GM21576 (cell line): ENCODE results near the gene KDM4C.
A peak's percentile ranks its signal among the peaks of the same experiment; 100 is the strongest.
"Not testable (repeated sequence)": the region's sequence is repeated elsewhere in the genome, so short reads cannot be mapped to it uniquely, and the experiment has no call there.

Experiments used
- ATAC-seq: cut with Tn5 transposase; IDR thresholded peaks from one replicate; pipeline ENCODE4 v1.9.1; 2021; ENCODE audit warnings: mild to moderate bottlenecking, moderate library complexity; ENCODE audit not compliant: unreplicated experiment

The KDM4C gene

GRCh38 chr9:6926436-6926835 is 168.7 kb downstream of the KDM4C start:
- ATAC-seq = no peak

- ATAC-seq = no peak
These were observed 170.1 kb downstream of the KDM4C start for GRCh38 chr9:6927838-6928237.

GRCh38 chr9:6928863-6929262 is 171.1 kb downstream of the KDM4C start:
- no peak for ATAC-seq

- ATAC-seq = no peak
These were observed 171.9 kb downstream of the KDM4C start for GRCh38 chr9:6929441-6930215.

GRCh38 chr9:6930827-6931226 is 173.1 kb downstream of the KDM4C start:
- ATAC-seq = no peak

GRCh38 chr9:6931913-6932312 is 174.1 kb downstream of the KDM4C start:
- ATAC-seq = no peak

- no peak for ATAC-seq
These were observed 178.3 kb downstream of the KDM4C start for GRCh38 chr9:6936103-6936502.

DNA sequence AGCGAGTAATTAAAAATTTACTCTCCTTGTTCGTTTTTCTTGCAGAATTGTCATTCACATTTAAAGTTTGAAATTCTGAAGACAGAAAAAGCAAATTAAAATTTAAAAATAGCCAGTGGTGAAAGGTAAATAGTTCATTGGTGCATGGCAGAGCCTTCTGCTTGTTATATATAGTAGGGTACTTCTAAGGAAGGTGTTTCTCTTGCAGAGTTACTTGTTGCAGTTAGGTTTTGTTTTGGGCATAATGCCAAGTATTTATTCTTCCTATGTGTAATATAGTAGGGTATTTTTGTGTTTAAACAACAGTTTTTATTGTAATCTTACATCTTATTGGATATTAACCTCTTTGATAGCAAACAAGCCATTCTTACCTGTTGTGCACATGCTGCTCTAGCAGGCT is 179.4 kb downstream of the KDM4C start:
- no peak for ATAC-seq

GRCh38 chr9:6938447-6938846 is 180.7 kb downstream of the KDM4C start:
- no peak for ATAC-seq

DNA sequence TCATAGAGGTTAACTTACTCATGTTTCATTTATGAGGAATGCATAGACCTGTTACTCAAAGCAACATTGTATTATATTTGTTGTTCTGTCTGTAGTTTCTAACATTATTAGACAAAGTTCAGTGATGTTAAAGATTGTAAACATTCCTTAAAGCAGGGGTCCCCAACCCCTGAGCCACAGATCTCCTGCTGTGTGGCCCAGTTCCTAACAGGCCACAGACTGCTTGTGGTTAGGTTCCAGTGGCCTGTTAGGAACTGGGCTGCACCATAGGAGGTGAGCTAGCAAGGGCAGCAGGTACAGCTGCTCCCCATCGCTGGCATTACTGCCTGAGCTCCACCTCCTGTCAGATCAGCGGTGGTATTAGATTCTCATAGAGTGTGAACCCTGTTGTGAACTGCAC is 181.1 kb downstream of the KDM4C start:
- ATAC-seq = no peak

DNA sequence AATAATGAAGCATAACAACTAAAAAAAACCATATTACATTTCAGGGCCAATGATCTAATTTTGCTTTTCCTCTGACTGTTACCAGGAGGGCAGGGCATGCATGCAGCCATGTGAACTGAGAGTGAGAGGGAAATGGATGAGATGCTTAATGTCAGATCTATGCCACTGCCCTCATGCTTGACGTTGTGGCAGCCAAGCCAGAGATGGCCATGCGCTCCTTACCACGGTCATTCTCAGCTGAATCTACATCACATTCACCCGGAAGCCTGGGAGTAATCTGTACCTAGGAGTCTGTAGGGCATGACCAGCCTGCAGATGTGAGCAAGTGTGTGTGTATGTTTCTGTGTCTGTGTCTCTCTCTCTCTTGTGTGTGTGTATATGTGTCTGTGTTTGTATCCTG is 183.7 kb downstream of the KDM4C start:
- no peak for ATAC-seq

DNA sequence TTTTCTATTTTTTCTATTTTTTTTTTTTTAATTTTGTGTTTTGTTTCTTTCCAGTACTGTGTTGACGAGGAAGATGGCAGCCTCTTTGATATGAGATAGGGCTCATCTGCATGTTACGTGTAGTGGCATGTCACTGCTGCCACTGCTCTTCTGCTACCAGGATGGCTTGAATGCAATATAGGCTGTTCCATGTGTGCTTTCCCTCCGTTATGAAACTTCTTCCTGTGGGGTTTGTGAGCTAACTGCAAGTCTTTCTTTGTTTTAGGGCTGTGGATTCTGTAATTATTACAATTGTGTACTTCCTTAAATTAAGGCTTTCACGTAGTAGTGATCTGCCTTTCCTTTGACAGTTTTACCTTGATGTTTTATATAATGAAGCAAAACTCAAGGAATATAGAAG is 184.6 kb downstream of the KDM4C start:
- no peak for ATAC-seq

- no peak for ATAC-seq
These were observed 185.5 kb downstream of the KDM4C start for GRCh38 chr9:6943293-6943692.

DNA sequence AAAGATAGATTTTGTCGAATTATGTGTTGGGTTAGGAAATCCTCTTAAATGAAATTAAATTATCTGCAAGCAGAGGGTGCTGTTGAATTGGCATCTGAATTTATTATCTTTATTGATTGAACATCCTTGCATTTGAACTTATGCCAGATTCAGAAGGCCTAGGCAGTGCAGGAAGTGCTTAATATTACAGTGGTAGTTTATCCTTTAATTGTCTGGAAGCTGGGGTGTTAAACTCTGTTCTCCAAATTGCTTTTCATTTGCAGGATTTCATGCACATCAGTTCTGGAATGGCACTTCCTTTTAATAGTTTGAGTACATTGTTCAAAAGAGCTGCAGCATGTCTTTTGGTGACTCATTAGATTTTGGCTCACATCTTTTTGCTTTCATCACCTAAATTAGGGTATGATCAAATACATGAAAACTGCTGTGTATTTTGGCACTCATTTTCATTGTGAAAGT is 186.3 kb downstream of the KDM4C start:
- no peak for ATAC-seq

- ATAC-seq = no peak
These were observed 187.1 kb downstream of the KDM4C start for GRCh38 chr9:6944896-6945295.

- no peak for ATAC-seq
These were observed 188.0 kb downstream of the KDM4C start for GRCh38 chr9:6945816-6946215.

DNA sequence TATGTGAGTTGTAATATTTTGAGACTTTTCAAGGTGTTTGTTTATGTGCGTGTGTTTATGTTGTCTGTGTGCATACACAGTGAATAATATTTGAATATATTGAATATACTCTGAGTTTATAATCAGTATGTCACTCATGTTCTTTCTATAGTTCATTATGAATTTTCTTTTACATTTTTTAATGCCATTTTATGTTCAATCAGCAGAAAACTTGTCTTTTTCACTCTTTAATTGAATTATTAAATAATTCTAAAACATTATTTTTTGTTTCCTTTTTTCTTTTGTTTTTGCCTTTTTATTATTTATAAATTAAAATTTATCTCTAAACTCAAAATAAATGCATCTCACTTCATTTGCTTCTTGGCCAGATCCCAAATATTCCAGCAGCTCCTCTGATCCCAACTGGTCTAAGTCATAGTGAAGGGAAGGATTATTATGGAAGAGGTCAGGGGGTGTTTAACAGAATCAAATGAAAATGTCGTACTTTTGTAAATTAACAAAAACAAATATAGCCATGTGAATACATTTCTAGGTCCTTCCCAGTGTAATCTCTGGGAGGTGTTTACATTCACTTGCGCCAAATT is 188.9 kb downstream of the KDM4C start:
- no peak for ATAC-seq

- not testable (repeated sequence) for ATAC-seq
These were observed 191.1 kb downstream of the KDM4C start for GRCh38 chr9:6948921-6949320.

- ATAC-seq = peak; percentile 83
These were observed 197.6 kb downstream of the KDM4C start for GRCh38 chr9:6955251-6955921.

DNA sequence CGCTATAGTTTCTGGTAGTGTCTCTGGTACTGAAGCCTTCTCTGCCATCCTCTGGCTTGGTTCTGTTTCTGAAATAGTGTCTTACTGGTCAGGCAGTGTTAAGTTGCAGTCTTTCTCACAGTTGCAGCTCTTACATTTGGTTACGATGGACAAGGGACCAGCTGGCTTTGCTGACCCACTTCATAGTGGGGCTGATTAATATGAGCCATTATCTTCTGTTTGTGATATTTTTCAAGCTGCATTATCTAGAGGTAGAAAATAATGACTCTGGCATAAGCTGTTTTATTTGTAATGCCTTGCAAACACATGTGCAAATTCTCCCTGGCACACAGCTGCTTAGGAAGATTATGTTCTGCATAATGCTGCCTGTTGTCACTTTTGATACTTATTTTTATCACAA is 199.1 kb downstream of the KDM4C start:
- ATAC-seq = no peak

- ATAC-seq = no peak
These were observed 201.7 kb downstream of the KDM4C start for GRCh38 chr9:6959270-6960000.
